Epithelial cell of esophagus (primary cell): ENCODE measurements around the gene C5orf47.

Experiments
- DNase-seq: peaks from one replicate; pipeline ENCODE4 v3.0.0; 2010; ENCODE audit warnings: low read depth
- H3K4me3 ChIP-seq: 2 replicates; pipeline ENCODE4 v1.5.1; 2011; ENCODE audit warnings: mild to moderate bottlenecking, low read length, control low read depth
- TF ChIP-seq, protein P1 (sequence below): IDR thresholded peaks from 2 replicates; pipeline ENCODE4 v1.5.1; 2011; ENCODE audit warnings: low read depth, mild to moderate bottlenecking, low read length, control low read depth, inconsistent platforms; ENCODE audit not compliant: insufficient read depth; ENCODE audit errors: missing control alignments

C5orf47 gene

DNA sequence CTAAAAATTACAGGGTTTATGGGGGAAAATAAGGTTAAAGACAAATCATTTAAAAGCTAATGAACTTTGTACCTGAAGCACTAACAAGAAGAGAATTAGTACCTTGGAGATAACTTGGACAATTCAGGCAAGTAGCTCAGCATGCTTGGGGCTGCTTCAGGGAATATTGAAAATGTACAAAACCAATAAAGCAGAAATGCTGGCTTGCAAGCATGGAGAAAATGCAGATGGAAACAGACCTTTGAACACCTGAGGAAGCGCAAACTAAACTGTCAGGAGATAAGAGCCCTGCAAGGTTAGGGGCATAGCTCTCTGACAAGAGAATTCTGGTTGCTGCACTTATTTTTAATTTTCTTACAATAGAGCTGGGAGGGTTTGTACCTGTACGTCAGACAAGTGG is 42.6 kb upstream of the C5orf47 start:
- DNase-seq = no peak
- TF ChIP-seq, protein P1, sequence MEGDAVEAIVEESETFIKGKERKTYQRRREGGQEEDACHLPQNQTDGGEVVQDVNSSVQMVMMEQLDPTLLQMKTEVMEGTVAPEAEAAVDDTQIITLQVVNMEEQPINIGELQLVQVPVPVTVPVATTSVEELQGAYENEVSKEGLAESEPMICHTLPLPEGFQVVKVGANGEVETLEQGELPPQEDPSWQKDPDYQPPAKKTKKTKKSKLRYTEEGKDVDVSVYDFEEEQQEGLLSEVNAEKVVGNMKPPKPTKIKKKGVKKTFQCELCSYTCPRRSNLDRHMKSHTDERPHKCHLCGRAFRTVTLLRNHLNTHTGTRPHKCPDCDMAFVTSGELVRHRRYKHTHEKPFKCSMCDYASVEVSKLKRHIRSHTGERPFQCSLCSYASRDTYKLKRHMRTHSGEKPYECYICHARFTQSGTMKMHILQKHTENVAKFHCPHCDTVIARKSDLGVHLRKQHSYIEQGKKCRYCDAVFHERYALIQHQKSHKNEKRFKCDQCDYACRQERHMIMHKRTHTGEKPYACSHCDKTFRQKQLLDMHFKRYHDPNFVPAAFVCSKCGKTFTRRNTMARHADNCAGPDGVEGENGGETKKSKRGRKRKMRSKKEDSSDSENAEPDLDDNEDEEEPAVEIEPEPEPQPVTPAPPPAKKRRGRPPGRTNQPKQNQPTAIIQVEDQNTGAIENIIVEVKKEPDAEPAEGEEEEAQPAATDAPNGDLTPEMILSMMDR = no peak
- H3K4me3 ChIP-seq = no peak overlapping the region

- no peak for DNase-seq
- TF ChIP-seq, protein P1 = no peak
- no peak overlapping the region for H3K4me3 ChIP-seq
These were observed 38.1 kb upstream of the C5orf47 start for GRCh38 chr5:173950829-173951228.

DNA sequence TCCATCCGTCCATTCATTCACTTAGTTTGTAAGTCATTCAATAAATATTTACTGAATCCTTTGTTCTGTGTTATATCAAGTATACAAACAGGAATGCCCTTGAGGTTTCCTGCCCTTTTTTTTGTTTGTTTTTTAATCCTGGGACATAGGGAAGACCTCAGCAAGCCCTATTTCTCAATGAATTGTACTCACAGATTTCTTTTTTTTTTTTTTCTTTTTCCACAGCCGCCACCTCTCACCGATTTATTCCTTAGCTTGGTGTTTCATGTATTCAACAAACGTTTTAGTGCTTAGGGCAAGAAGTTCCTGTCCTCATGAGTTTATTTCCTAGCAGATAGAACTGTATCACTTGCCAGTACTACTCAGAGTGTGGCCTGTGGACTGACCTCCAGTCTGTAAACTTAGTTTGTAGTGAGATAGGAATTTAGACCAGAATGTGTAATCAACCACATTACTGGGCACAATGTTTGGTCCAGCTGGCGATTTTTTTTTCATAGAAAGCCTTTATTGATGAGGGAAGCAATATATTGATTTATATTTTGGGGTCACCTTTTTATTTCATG is 35.4 kb upstream of the C5orf47 start:
- H3K4me3 ChIP-seq = no peak overlapping the region
- no peak for DNase-seq
- TF ChIP-seq, protein P1 = no peak

DNA sequence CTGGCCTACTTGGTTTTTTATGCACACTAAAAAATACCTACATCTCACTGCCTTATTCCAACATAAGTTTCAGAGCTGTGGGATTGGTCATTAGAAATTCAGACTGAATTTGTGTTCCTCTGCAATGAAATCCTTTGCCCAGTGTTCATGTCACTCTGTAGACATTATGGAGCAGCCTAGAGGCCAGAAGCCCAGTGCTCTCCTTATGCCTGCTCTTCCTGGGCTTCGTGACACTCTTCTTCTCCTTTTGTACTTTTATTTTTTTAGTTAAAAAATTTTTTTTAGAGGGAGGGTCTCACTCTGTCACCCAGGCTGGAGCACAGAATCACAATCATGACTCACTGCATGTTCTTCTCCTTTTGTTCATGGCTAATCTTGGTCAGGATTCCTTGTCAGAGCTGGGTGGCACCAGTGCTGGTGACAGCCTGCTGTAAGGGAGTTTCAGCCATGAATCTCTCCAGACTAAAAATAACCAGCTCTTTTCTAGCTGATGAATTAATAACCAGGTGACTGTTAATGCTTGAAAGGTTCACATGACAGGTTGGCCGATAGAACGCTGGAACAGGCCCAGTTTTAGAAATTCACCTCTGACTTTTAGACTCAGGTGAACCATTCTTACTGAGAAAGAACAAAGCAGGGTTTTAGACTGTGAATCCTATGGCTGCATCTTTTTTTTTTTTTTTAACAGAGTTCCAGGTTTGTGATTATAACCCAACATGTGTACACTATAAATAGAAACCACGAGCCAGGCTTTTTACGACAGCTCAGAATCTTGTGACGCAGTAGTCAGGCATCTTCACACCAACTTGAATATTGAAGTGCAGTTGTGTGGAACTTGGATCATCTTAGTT is 34.1 kb upstream of the C5orf47 start:
- DNase-seq = no peak
- no peak overlapping the region for H3K4me3 ChIP-seq
- TF ChIP-seq, protein P1 = no peak

- H3K4me3 ChIP-seq = no peak overlapping the region
- TF ChIP-seq, protein P1 = no peak
- no peak for DNase-seq
These were observed 28.0 kb upstream of the C5orf47 start for GRCh38 chr5:173960986-173961385.

DNA sequence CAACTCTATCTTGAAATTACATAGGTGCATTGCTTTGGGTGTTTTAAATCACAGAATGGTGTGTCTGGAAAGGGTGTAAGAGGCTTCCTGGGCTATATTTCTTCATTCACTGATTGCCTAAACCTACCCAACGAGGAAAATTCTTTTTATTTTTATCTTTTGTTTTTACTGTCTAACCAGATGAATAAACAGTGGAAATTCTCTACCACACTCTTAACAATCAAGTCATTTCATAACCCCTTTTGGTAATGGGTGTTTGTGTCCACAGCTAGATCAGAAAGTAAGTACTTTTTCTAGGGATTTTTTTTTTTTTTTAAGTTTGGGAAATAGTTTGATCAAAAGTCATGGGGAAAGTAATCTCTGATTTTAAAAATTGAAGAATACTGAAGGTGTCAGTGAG is 27.6 kb upstream of the C5orf47 start:
- TF ChIP-seq, protein P1 = no peak
- no peak for DNase-seq
- no peak overlapping the region for H3K4me3 ChIP-seq
